Ovary (tissue), 9 donors: ENCODE measurements around the gene RSKR. TPM values are rescaled to one million over a fixed set of nuclear protein-coding genes. Genes with fewer than 3 reads are reported as not detected.

Experiments used
- DNase-seq, 5 donors: peaks; one replicate each; pipeline ENCODE4 v3.0.0-alpha.2; 2019 to 2020
- H3K27ac ChIP-seq, 2 donors: fragments of 200-600 bp; one replicate each; pipeline versions ENCODE4 v1.5.1 to v1.8.0; 2019 to 2022
- H3K27me3 ChIP-seq: fragments of 200-600 bp; one replicate; pipeline ENCODE4 v1.8.0; 2022
- H3K36me3 ChIP-seq: fragments of 200-600 bp; sonication (generic); one replicate; pipeline ENCODE4 v1.5.1; 2019
- H3K4me1 ChIP-seq: one replicate; pipeline ENCODE4 v1.8.1; 2013; ENCODE audit warnings: mild to moderate bottlenecking, moderate library complexity; ENCODE audit not compliant: insufficient read depth
- H3K4me3 ChIP-seq: fragments of 200-600 bp; sonication (generic); one replicate; pipeline ENCODE4 v1.5.1; 2017
- H3K9me3 ChIP-seq, 2 donors: fragments of 200-600 bp in 1 of 2; sonication (generic) in 1 of 2; one replicate each; pipeline versions ENCODE4 v1.5.1 to v1.8.1; 2013 to 2019; ENCODE audit warnings: mild to moderate bottlenecking in 1 of 2, moderate library complexity in 1 of 2
- EP300 ChIP-seq: sonication (generic); formaldehyde crosslinking; IDR thresholded peaks from one replicate; pipeline ENCODE4 v1.6.1; 2017; ENCODE audit warnings: antibody characterized with exemption
- POLR2A ChIP-seq: fragments of 450-650 bp; IDR thresholded peaks from one replicate; pipeline ENCODE4 v1.6.1; 2017; ENCODE audit warnings: antibody characterized with exemption, mild to moderate bottlenecking, moderate library complexity
- WGBS, 3 donors: extraction: QIAGEN DNeasy Blood & Tissue Kit in 1 of 3; methylation state at CpG; one replicate each; pipeline versions ENCODE4 v1.1.5 to v1.1.7; 2013 to 2017; 5-methylcytosine and 5-hydroxymethylcytosine counted together
- intact Hi-C, 4 donors: fragments of 100-400 bp; cut with DNase I; formaldehyde crosslinking; loops; one replicate each; pipeline versions ENCODE4 v1.11.0 to v1.15.1; 2022 to 2023
- polyA plus RNA-seq, 2 donors: library from polyadenylated mRNA; stranded (reverse); fragments of 200-250 nt in 1 of 2; fragments of 350-450 nt in 1 of 2; fragmentation: Illumina TruSeq in 1 of 2; extraction: RNeasy Lipid Tissue Mini Kit (QIAGEN cat#74804) in 1 of 2; gene quantifications; one replicate each; pipeline ENCODE4 v1.2.3, GENCODE V29; 2013 to 2014
- total RNA-seq, 7 donors: library from RNA; depleted of rRNA in 2 of 7; stranded (reverse); fragments of >200 nt in 2 of 7; fragmentation: NEBNext Ultra II Directional in 3 of 7; extraction: Animal tissue kit (Norgen Biotek cat#: 25700) in 3 of 7; gene quantifications; one replicate each; pipeline versions ENCODE4 v1.1.0 to v1.2.4, GENCODE V29; 2016 to 2023
- TF ChIP-seq, protein P1 (sequence below), 3 donors: fragments of 450-650 bp in 2 of 3; fragments of 200-600 bp in 1 of 3; IDR thresholded peaks; one replicate each; pipeline versions ENCODE4 v1.5.1 to v1.8.0; 2016 to 2022; ENCODE audit warnings: antibody characterized with exemption in 3 of 3, mild to moderate bottlenecking in 1 of 3
- donor health status: DM: no; HTN: no; CAD: no; lungs with moderate emphysema.
- donor health status: DM: no; HTN: no; CAD: no.
- donor health status: Bipolar disorder and iron deficiency.
- donor health status: DM: yes; HTN: yes; CAD: no.
- donor health status: DM: no; HTN: no; CAD: no.
- donor health status: DM: yes; HTN: yes; CAD: no.

RSKR gene
- total and polyA plus RNA-seq, 9 donors = 3.6 to 16.2 (median 7.9) TPM

DNA sequence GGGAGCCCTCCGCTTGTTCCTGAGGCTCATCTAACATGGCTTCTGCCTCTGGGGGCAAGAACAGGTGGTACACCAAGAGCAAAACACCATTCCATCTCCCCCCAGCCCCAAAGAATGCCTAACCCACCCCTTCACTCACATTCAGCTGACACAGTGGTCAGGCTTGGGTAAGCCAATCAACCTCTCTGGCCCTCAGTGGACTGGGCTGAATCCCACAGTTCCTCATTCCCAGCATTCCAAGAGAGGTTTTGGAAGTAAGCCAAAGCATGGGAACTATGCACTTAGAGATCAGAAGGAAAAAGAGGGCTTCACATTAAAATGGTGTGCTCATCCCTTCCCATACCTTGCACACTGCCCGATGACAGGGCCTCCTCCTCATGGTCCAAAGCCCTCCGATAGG, 50.5 kb downstream of the RSKR start:
- no peaks in the 10 kb centered on the region for H3K9me3 ChIP-seq
- TF ChIP-seq, protein P1, sequence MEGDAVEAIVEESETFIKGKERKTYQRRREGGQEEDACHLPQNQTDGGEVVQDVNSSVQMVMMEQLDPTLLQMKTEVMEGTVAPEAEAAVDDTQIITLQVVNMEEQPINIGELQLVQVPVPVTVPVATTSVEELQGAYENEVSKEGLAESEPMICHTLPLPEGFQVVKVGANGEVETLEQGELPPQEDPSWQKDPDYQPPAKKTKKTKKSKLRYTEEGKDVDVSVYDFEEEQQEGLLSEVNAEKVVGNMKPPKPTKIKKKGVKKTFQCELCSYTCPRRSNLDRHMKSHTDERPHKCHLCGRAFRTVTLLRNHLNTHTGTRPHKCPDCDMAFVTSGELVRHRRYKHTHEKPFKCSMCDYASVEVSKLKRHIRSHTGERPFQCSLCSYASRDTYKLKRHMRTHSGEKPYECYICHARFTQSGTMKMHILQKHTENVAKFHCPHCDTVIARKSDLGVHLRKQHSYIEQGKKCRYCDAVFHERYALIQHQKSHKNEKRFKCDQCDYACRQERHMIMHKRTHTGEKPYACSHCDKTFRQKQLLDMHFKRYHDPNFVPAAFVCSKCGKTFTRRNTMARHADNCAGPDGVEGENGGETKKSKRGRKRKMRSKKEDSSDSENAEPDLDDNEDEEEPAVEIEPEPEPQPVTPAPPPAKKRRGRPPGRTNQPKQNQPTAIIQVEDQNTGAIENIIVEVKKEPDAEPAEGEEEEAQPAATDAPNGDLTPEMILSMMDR (IDR thresholded peaks at IDR 0.05) = no peak
- TF ChIP-seq EP300 = no peak
- no peak for TF ChIP-seq POLR2A
- intact Hi-C loops = no loop called here
- H3K4me1 ChIP-seq = no peaks in the 10 kb centered on the region
- DNase-seq = no peak
- no peak overlapping the region for H3K27ac ChIP-seq
- 71 to 82% (median 77%) methylated on average over 3 of the region's 3 CpGs for WGBS, 3 donors
- no peak overlapping the region for H3K4me3 ChIP-seq
- H3K27me3 ChIP-seq = no peaks in the 10 kb centered on the region
- H3K36me3 ChIP-seq = no peaks in the 10 kb centered on the region

Other genes with a start within 250 kb of the RSKR start
- gene SEBOX, start 249.0 kb downstream of the RSKR start, total RNA-seq = not detected
- not detected for gene SEBOX, start 249.0 kb downstream of the RSKR start, polyA plus RNA-seq
- gene VTN, start 243.9 kb downstream of the RSKR start, total RNA-seq = 1 to 10 TPM in 5 of 7 donors, under 1 TPM in 1, not detected in 1; 0.25 to 5.9 (median 4.1) TPM
- gene VTN, start 243.9 kb downstream of the RSKR start, polyA plus RNA-seq = 10 to 100 TPM in 1 of 2 donors, 1 to 10 TPM in 1; 1.5 to 20.5 TPM
- 10 to 100 TPM in 6 of 7 donors, 1 to 10 TPM in 1; 7.4 to 21.5 (median 16.5) TPM for gene SARM1, start 242.5 kb downstream of the RSKR start, total RNA-seq
- gene SARM1, start 242.5 kb downstream of the RSKR start, polyA plus RNA-seq = 10 to 100 TPM in 1 of 2 donors, 1 to 10 TPM in 1; 9.0 to 12.4 TPM
- 10 to 100 TPM in 5 of 7 donors, 1 to 10 TPM in 2; 5.0 to 13.6 (median 12.2) TPM for gene SLC46A1, start 208.0 kb downstream of the RSKR start, total RNA-seq
- gene SLC46A1, start 208.0 kb downstream of the RSKR start, polyA plus RNA-seq = 10 to 100 TPM in 1 of 2 donors, 1 to 10 TPM in 1; 4.0 to 32.2 TPM
- gene SLC13A2, start 140.5 kb downstream of the RSKR start, total RNA-seq = under 1 TPM in 1 of 7 donors, not detected in 6; 0.95 TPM
- not detected for gene SLC13A2, start 140.5 kb downstream of the RSKR start, polyA plus RNA-seq
- gene FOXN1, start 107.8 kb downstream of the RSKR start, total RNA-seq = not detected
- not detected for gene FOXN1, start 107.8 kb downstream of the RSKR start, polyA plus RNA-seq
- gene UNC119, start 61.6 kb downstream of the RSKR start, total RNA-seq = 10 to 100 TPM; 14.4 to 27.3 (median 19.5) TPM
- 10 to 100 TPM; 18.6 to 19.3 TPM for gene UNC119, start 61.6 kb downstream of the RSKR start, polyA plus RNA-seq
- gene PIGS, start 42.7 kb downstream of the RSKR start, total RNA-seq = 10 to 100 TPM; 16.1 to 42.2 (median 33.5) TPM
- gene PIGS, start 42.7 kb downstream of the RSKR start, polyA plus RNA-seq = 10 to 100 TPM; 26.6 to 64.8 TPM
- gene ALDOC, start 37.3 kb downstream of the RSKR start, total RNA-seq = 10 to 100 TPM; 17.1 to 71.5 (median 28.4) TPM
- 10 to 100 TPM; 25.4 to 39.1 TPM for gene ALDOC, start 37.3 kb downstream of the RSKR start, polyA plus RNA-seq
- gene SPAG5, start 15.2 kb downstream of the RSKR start, total RNA-seq = 1 to 10 TPM; 2.1 to 5.0 (median 3.3) TPM
- 1 to 10 TPM; 2.9 to 3.8 TPM for gene SPAG5, start 15.2 kb downstream of the RSKR start, polyA plus RNA-seq
- 100 to 1,000 TPM in 3 of 7 donors, 10 to 100 TPM in 4; 57.2 to 148 (median 93.2) TPM for gene BLTP2, start 31.0 kb upstream of the RSKR start, total RNA-seq
- 100 to 1,000 TPM in 1 of 2 donors, 10 to 100 TPM in 1; 24.9 to 100 TPM for gene BLTP2, start 31.0 kb upstream of the RSKR start, polyA plus RNA-seq
- gene SDF2, start 47.7 kb upstream of the RSKR start, total RNA-seq = 10 to 100 TPM; 33.9 to 53.1 (median 46.7) TPM
- gene SDF2, start 47.7 kb upstream of the RSKR start, polyA plus RNA-seq = 100 to 1,000 TPM in 1 of 2 donors, 10 to 100 TPM in 1; 62.7 to 118 TPM
- gene SUPT6H, start 48.0 kb upstream of the RSKR start, total RNA-seq = 10 to 100 TPM; 42.3 to 83.8 (median 67.2) TPM
- 10 to 100 TPM; 34.8 to 80.1 TPM for gene SUPT6H, start 48.0 kb upstream of the RSKR start, polyA plus RNA-seq
- gene PROCA1, start 97.7 kb upstream of the RSKR start, total RNA-seq = 1 to 10 TPM; 4.0 to 6.7 (median 5.0) TPM
- 1 to 10 TPM; 2.7 to 6.5 TPM for gene PROCA1, start 97.7 kb upstream of the RSKR start, polyA plus RNA-seq
- 100 to 1,000 TPM; 149 to 222 (median 169) TPM for gene RAB34, start 103.7 kb upstream of the RSKR start, total RNA-seq
- gene RAB34, start 103.7 kb upstream of the RSKR start, polyA plus RNA-seq = 100 to 1,000 TPM; 196 to 208 TPM
- gene RPL23A, start 105.8 kb upstream of the RSKR start, total RNA-seq = 1,000 to 10,000 TPM; 1,369 to 3,979 (median 2,659) TPM
- 1,000 to 10,000 TPM; 2,997 to 3,153 TPM for gene RPL23A, start 105.8 kb upstream of the RSKR start, polyA plus RNA-seq
- gene TLCD1, start 112.0 kb upstream of the RSKR start, total RNA-seq = 1 to 10 TPM in 6 of 7 donors, not detected in 1; 1.3 to 7.0 (median 1.6) TPM
- gene TLCD1, start 112.0 kb upstream of the RSKR start, polyA plus RNA-seq = 1 to 10 TPM in 1 of 2 donors, under 1 TPM in 1; 0.75 to 5.1 TPM
- gene NEK8, start 114.6 kb upstream of the RSKR start, total RNA-seq = 1 to 10 TPM; 2.3 to 8.3 (median 3.4) TPM
- gene NEK8, start 114.6 kb upstream of the RSKR start, polyA plus RNA-seq = 1 to 10 TPM; 1.9 to 2.2 TPM
- gene TRAF4, start 129.8 kb upstream of the RSKR start, total RNA-seq = 10 to 100 TPM; 12.9 to 61.3 (median 18.8) TPM
- gene TRAF4, start 129.8 kb upstream of the RSKR start, polyA plus RNA-seq = 1 to 10 TPM; 3.5 to 7.0 TPM
- gene FAM222B, start 228.6 kb upstream of the RSKR start, total RNA-seq = 10 to 100 TPM in 5 of 7 donors, 1 to 10 TPM in 2; 8.0 to 19.8 (median 17.9) TPM
- gene FAM222B, start 228.6 kb upstream of the RSKR start, polyA plus RNA-seq = 10 to 100 TPM in 1 of 2 donors, 1 to 10 TPM in 1; 9.5 to 15.3 TPM
- 10 to 100 TPM; 18.8 to 33.4 (median 28.9) TPM for gene ERAL1, start 240.8 kb upstream of the RSKR start, total RNA-seq
- gene ERAL1, start 240.8 kb upstream of the RSKR start, polyA plus RNA-seq = 10 to 100 TPM; 28.5 to 61.9 TPM